HepG2 (cell line): Measurements from ENCODE around the gene FARSB. TPM values are rescaled to one million over a fixed set of nuclear protein-coding genes. Genes with fewer than 3 reads are reported as not detected.

ENCODE experiments used
- ARNTL ChIP-seq: sonication (generic); formaldehyde crosslinking; IDR thresholded peaks from 2 replicates; pipeline ENCODE4 v1.4.0; 2020; ENCODE audit warnings: mild to moderate bottlenecking, missing genetic modification reagents
- KDM4B ChIP-seq: sonication (generic); formaldehyde crosslinking; IDR thresholded peaks from 2 replicates; pipeline ENCODE4 v1.4.0; 2020; ENCODE audit warnings: missing genetic modification reagents
- MEF2D ChIP-seq: sonication (generic); formaldehyde crosslinking; IDR thresholded peaks from 2 replicates; pipeline ENCODE4 v1.5.1; 2020; ENCODE audit warnings: mild to moderate bottlenecking, missing genetic modification reagents
- RCOR2 ChIP-seq: IDR thresholded peaks from 2 replicates; pipeline ENCODE4 v1.6.1; 2016; ENCODE audit warnings: missing biosample characterization, missing genetic modification reagents
- YEATS4 ChIP-seq: sonication (generic); formaldehyde crosslinking; IDR thresholded peaks from 2 replicates; pipeline ENCODE4 v1.4.0; 2020; ENCODE audit warnings: missing genetic modification reagents, borderline replicate concordance
- ZMYM3 ChIP-seq: sonication (generic); formaldehyde crosslinking; IDR thresholded peaks from 2 replicates; pipeline ENCODE4 v1.5.1; 2020; ENCODE audit warnings: mild to moderate bottlenecking, missing genetic modification reagents
- ZNF563 ChIP-seq: sonication (generic); formaldehyde crosslinking; IDR thresholded peaks from 2 replicates; pipeline ENCODE4 v1.8.0; 2022; ENCODE audit warnings: mild to moderate bottlenecking, moderate library complexity, missing genetic modification reagents
- ZNF841 ChIP-seq: sonication (generic); formaldehyde crosslinking; IDR thresholded peaks from 2 replicates; pipeline ENCODE4 v1.8.1; 2023; ENCODE audit warnings: missing genetic modification reagents, borderline replicate concordance
- polyA plus RNA-seq, 8 experiments: library from polyadenylated mRNA; depleted of rRNA in 3 of 8; stranded (reverse) in 7 of 8; unstranded in 1 of 8; fragments of >200 nt; fragmentation: Illumina TruSeq in 4 of 8; extraction: Trizol in 4 of 8; gene quantifications; 2 replicates each; pipeline versions ENCODE4 v1.2.1 to v1.2.3, GENCODE V29; 2011 to 2016; ENCODE audit warnings: low read depth in 4 of 8, missing spikeins in 1 of 8, mixed read lengths in 1 of 8; ENCODE audit not compliant: insufficient read depth in 1 of 8
- total RNA-seq, 5 experiments: library from RNA; depleted of rRNA; stranded (reverse); fragments of >200 nt; fragmentation: Illumina TruSeq; extraction: Trizol; gene quantifications; 2 replicates each; pipeline ENCODE4 v1.2.3, GENCODE V29; 2016; ENCODE audit warnings: low read depth in 1 of 5
- TF ChIP-seq, protein P1 (sequence below): sonication (generic); formaldehyde crosslinking; IDR thresholded peaks from 2 replicates; pipeline ENCODE4 v1.4.0; 2020; ENCODE audit warnings: mild to moderate bottlenecking, missing genetic modification reagents

The FARSB gene
- total and polyA plus RNA-seq, 2 of the 13 experiments (the other 11 are each of a cell fraction or from before 2014, with no cell fraction given), result 23.3 to 45.9 TPM

DNA sequence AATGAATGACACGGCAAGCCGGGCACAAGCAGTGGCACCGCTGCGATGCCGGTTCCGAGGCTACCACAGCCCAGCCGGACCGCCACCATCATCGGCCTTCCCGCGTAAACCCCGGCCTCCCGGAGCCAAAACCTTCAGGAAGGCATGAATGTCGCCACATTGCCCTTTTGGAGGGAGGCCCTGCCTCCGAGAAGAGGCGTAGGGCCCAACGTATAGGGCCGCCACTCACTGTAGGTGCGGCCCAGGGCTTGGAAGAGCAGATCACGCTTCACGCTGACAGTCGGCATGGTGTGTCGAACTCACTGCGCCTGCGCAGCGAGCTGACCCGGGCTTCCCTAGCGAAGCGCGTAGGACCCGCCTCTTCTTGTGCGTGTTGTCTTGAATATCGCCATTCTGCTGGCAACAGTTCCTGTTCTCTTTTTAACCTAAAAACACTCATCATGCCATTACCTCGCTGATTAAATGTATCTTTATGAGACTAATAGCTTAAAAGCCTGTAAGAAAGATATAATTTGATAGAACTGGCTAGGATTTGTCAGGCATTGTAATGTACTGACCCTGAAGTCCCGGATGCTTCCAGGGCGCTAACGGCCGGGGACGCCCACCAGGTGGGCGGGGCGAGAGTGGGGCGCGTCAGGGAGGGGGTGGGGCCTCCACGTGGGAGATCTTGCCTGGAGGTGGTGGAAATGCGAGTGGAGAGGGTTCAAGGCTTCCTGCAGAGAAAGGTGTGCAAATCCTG, at the start of gene FARSB (continued):
- TF ChIP-seq, protein P1, sequence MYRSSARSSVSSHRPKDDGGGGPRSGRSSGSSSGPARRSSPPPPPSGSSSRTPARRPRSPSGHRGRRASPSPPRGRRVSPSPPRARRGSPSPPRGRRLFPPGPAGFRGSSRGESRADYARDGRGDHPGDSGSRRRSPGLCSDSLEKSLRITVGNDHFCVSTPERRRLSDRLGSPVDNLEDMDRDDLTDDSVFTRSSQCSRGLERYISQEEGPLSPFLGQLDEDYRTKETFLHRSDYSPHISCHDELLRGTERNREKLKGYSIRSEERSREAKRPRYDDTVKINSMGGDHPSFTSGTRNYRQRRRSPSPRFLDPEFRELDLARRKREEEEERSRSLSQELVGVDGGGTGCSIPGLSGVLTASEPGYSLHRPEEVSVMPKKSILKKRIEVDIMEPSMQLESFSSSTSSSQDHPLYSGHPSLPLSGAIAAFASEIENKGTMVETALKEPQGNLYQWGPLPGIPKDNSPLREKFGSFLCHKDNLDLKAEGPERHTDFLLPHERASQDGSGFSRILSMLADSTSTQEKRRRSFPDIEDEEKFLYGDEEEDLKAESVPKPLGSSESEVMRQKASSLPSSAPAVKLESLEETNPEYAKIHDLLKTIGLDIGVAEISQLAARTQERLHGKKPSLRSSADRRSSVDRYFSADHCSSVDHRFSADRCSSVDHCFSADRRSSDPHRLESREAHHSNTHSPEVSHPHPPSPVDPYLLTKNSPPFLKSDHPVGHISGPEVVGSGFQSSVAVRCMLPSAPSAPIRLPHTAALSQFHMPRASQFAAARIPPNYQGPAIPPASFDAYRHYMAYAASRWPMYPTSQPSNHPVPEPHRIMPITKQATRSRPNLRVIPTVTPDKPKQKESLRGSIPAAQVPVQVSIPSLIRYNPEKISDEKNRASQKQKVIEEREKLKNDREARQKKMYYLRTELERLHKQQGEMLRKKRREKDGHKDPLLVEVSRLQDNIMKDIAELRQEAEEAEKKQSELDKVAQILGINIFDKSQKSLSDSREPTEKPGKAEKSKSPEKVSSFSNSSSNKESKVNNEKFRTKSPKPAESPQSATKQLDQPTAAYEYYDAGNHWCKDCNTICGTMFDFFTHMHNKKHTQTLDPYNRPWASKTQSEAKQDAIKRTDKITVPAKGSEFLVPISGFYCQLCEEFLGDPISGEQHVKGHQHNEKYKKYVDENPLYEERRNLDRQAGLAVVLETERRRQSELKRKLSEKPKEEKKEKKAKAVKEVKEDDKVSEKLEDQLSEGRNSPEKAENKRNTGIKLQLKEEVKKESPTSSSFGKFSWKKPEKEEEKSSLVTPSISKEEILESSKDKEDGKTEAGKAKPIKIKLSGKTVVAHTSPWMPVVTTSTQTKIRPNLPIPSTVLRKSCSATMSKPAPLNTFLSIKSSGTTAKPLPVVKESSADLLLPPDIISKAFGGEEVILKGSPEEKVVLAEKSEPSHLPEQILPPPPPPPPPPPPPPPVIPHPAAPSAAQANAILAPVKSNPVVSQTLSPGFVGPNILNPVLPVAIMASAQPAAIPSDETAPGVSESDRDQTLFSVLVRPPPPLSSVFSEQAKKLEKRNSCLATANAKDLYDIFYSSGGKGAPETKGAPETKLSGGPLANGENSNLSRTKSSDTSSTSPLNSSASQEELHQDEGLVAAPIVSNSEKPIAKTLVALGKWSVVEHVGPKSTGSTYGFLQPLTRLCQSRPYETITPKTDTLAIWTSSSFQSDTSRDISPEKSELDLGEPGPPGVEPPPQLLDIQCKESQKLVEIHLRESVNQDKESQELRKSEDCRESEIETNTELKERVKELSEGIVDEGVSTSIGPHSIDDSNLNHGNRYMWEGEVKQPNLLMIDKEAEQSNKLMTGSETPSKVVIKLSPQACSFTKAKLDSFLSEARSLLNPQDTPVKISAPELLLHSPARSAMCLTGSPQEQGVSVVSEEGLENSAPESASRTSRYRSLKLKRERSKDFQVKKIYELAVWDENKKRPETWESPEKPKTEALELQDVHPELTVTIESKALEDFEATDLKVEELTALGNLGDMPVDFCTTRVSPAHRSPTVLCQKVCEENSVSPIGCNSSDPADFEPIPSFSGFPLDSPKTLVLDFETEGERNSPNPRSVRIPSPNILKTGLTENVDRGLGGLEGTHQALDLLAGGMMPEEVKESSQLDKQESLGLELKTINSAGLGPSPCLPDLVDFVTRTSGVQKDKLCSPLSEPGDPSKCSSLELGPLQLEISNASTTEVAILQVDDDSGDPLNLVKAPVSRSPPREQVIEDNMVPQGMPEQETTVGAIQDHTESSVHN (CRISPR knock-in tag), result peak; percentile 78; the same call in 1 of the 2 replicates
- no peak for TF ChIP-seq KDM4B (CRISPR knock-in tag)
- no peak for TF ChIP-seq RCOR2 (CRISPR knock-in tag)
- 0 out of 2 replicates have a peak, but pooled peaks have one; percentile 33 for TF ChIP-seq ZMYM3
- peak; percentile 90; the same call in 1 of the 2 replicates for TF ChIP-seq ZNF563
- no peak for TF ChIP-seq ZNF841 (CRISPR knock-in tag)
- peak; percentile 95 for TF ChIP-seq YEATS4
- 0 out of 2 replicates have a peak, but pooled peaks have one; percentile 65 for TF ChIP-seq ARNTL
- TF ChIP-seq MEF2D (CRISPR knock-in tag), result peak; percentile 64; the same call in 1 of the 2 replicates
